Activated CD8-positive, alpha-beta memory T cell treated with anti-CD3 and anti-CD28 coated beads for 4 hours (primary cell): ENCODE measurements around the gene KIAA0930.

ENCODE experiments used
- DNase-seq, 2 donors: peaks; one replicate each; pipeline ENCODE4 v3.0.0-alpha.2; 2020; ENCODE audit warnings: low read depth in 2 of 2

KIAA0930 gene

DNA sequence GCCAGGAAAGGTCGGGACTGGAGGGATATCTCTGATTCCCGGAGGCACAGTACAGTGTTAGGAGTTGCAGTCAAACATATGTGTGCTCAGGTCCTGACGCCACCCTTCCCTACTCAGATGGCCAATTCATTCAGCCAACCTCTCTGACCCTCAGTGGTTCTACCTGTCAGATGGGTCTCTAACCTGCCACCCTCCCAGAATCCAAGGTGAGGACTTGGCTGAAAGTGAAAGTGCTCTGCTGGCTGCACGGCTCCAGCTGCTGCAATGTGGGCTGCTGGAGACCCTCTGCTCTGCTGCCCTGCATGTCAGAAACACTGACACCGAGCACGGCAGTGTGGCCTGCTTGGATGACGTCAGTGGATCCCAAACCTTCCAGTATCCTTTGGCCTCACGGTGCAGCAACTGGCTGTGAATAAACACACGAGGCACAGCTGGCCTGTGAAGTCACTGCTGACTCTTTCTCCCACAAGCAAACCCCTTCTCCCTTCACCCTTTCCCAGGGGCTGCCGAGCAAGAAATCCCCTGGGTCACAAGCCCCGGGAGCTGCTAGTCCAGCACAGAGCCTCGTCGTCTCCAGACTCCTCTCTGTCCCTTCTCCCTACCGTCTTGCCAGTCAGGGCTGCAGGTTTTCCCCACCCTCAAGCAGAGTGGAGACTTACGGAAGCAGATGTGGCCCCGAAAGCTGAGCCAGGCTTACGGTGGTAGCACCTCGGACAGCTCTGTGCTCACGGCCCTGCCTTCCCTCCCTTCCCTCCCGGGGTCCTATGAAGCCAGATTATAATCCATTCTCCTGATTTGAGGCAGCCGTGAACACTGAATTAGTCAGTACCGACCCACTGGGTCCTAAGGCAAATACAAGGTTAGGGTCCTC is 24.3 kb downstream of the KIAA0930 start:
- DNase-seq = no peak

DNA sequence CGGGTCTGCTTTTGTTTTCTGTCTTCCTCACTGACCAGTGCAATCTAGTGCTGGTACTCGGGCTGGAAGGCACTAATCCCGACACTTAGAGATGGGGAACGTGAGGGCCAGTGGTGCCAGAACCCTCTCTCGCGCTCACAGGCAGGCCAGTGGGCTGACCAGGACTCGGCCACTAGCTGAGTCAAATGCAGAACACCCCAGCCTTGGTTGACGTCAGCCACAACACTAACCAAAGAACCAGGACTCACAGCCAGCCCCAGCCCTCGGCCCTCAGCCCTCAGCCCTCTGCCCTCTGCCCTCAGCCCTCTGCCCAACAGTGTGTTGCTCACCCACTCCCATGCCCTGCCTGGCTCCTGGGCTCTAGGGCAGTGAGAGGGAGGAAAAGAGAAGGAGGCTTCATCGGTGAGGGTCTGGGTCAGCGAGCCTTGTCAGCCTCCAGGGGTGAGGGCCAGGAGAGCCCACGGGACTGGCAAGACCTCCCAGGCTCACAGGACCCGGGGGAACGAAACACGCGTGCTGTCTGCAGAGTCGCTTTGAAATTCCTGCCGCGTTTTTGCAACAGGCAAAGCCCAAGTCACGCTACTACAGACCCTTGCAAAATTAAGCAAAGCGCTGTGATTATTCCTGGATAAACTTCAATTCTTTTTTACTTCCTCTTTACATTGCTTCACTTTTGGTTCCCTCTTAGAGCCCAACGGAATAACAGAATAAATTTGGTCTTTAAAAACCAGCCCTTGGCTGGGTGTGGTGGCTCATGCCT is 27.5 kb downstream of the KIAA0930 start:
- DNase-seq = no peak

DNA sequence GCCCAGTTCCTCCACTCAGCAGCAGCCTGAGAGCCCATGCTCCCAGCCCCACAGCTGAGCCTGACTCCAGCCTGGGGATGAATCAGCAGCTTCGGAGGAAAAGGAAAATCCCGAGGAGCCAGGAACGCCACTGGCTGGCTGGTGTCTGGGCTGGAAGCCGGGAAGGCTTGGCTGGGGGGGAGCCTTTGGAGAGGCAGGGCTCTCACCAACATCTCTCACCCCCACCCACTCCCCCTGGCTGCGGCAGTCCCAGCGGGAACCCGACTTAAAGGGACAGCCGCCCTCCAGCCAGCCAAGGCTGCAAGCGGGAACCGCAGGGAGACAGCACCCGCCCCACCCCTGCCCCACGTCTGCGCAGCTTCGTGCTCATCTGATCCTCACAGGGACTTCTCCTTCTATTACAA is 28.4 kb downstream of the KIAA0930 start:
- no peak for DNase-seq

DNA sequence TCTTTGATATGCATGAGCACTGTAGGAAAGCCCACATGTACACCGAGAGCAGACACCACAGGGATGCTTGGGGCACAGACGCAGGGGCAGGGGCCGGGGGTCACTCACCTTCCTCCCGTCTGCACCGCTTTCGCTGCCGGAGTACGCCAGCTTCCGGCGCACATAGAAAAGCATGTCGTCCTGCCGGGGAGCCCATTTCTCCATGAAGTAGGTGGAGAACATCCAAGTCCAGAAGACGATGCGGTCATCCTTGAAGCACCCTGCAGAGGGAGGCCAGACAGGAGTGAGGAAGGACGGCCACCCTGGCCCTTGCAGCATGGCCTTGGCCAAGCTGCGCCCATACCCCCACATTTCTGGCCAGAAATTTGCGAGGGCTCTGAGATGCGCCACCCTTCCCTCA is 28.8 kb downstream of the KIAA0930 start:
- DNase-seq = no peak

- DNase-seq = no peak
Measured at GRCh38 chr22:45211435-45211834, 29.3 kb downstream of the KIAA0930 start.

DNA sequence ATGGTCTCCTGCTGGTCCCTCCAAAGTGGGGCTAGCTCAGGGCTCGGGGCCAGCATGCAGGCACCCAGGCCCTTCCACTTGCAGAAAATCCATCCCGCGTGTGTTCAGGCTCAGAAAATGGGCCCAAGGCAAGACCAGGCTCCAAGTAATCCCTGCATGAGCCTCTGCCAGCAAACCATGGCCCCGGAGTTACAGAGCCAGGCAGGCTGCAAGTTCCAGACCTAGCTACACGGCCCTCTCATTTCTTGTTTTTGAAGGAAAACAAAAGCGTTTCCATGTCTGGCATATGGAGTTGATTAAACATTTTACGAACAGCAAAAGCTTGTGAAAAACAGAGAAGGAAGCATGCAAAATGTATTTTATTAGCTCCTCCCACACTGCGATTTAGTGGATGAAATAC is 29.7 kb downstream of the KIAA0930 start:
- no peak for DNase-seq

- DNase-seq = no peak
Measured at GRCh38 chr22:45210577-45210976, 30.1 kb downstream of the KIAA0930 start.

DNA sequence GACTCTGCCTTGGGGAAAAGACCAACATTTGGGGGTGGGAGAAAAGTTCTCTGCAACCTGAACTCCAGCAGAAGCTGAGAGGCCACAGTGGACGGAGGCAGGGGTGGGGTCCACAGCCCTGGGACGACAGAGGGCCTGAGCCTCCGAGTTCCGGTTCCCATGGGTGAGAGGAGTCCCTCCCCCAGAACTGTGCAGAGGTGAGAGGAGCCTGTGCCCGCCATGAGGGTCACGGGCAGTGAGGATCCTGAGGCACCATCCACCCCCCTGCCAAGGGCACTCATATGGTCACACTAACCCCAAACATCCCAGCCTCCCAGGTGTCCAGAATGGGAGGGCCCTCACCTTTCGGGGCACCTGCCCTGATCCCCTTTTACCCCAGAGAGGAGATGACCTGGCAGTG is 30.5 kb downstream of the KIAA0930 start:
- DNase-seq = no peak

DNA sequence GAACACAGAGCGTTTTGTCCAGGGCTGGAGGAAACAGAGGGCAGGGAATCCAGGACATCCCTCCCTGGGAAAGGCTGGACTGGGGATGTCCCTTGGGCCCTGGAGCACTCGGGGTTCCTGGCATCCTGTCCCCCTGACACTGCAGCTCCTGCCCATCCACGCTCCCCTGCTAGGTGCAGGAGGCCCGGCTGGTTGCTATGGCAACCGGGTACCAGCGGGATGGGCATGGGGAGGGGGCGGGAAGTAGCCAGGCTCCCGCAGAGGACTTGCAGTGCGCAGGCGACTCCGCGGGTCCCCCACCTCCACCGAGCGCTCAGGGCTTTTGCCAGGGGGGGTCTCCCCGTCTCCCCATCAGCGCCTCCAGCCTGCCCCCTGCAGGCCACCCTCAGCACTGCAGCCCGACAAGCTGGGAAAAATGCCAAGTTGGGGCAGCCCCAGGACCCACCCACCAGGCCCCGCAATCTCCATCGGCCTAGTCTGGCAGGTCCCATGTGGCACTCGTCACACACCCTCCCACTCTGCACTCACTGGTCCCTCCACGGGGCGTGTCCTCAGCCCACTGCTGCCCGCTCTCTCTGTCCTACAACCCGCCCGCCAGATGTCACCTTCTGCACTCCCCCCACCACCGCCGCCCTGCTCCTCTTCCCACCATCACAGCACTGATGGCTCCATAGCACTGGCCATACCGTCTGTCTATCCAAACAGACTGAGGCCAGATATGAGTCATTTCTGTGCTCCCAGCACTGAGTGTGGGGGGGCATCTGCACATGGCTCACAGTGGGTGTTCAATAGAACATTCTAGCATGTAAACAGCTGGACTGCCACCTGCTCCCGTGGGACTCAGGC is 31.5 kb downstream of the KIAA0930 start:
- no peak for DNase-seq

DNA sequence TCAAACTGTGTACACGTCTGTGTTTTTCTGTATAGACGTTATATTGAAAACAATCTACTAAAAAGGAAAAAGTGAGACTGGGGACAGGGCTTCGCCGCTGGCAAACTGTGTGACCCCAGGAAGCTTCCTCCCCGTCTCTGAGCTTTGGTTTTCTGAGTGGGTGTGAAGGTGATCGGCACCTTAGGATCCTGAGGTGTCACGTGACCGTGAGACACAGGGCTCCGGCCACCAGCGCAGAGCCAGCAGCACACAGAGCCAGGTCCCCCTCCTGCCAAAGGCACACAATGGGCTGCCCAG is 32.0 kb downstream of the KIAA0930 start:
- DNase-seq = no peak

DNA sequence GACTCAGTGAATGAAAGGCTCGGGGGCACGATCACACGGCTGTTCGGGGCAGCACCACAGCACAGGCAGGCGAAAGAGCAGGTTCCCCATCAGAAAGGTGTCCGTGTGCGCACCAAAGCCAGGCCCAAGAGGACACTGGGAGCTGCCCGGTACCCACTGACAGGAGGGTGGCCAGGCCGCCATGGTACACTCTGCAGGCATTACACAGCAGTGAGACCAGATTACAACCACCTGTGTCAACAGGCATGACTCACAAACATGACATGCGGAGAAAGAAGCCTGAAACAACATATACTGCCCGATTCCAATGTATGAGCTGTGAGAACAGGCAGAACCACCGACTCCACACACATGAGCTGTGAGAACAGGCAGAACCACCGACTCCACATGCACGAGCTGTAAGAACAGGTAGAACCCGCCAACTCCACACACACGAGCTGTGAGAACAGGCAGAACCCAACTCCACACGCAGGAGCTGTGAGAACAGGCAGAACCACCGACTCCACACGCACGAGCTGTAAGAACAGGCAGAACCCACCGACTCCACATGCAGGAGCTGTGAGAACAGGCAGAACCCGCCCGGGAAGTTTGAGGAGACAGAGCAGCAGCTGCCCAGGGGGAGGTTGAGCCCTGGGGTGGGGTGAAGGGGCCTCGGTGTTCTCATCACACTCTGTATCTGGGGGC is 32.6 kb downstream of the KIAA0930 start:
- no peak for DNase-seq

DNA sequence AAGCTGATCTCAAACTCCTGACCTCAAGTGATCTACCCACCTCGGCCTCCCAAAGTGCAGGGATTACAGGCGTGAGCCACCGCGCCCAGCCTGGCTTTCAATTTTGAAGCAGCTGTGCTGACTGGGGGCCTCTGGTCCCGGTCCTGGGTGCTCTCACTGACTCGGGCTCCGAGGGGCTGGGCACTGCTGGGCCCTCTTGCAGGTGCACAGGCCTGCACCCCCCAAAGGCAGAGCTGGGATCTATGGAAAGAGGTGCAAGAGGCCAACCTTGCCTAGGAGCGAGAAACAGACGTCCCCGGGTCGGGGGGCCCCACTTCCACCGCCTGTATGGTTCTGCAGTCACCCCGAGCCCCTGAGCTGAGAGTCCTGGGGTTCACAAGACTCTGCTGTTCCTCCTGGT is 33.2 kb downstream of the KIAA0930 start:
- DNase-seq = no peak

DNA sequence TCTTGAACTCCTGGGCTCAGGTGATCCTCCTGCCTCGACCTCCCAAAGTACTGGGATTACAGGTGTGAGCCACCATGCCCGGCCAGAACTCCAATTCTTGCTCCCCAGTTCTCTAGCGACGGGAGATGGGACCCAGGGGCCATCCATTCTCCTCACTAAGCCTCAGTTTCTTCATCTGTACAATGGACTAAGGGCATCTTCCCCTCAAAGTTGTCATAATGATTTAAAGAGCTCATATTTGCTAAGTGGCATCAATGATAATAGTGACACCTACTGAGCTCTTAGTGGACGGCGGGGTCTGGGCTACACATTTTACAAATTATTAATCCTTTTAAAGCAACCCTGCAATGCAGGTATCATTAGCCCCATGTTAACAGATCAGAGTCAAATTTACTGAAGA is 34.5 kb downstream of the KIAA0930 start:
- no peak for DNase-seq

- DNase-seq = no peak
Measured at GRCh38 chr22:45205276-45205925, 35.3 kb downstream of the KIAA0930 start.

DNA sequence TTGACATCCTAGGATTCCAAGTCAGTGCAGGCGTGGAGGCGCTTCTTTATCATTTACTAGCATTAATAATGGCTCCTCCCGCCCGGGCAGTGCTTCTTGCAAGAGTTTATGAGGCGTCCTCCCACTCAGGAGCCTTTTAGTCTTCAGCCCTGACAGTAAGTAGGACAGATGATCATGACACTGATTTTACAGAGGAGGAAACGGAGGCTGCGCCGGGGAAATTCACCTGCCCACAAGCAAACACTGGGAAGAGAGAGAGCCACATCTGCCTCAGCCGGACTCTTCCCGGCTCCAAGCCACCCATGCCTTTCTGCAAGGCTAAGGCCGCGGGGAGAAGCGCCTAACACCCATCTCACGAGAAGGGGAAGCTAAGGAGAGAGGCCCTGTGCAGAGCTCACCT is 35.9 kb downstream of the KIAA0930 start:
- DNase-seq = no peak

DNA sequence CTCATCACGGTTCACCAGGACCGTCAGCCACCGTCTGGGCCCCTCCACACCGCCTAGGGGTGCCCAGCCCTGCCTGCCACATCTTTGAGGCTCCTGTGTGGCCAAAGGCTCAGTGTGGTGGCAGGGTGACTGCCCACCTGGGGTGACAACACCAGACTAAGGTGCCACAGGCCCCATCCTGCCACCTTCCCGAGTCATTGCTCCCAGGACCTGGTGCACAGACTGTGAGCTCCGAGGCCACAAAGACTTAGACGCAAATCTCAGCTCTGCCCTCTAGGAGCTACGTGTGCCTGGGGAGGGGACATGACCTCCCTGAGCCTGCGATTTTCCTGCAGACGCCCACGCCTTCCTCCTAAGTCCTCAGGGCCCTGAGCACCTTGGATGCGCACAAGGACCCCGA is 36.5 kb downstream of the KIAA0930 start:
- DNase-seq = no peak

- DNase-seq = no peak
Measured at GRCh38 chr22:45203150-45203951, 37.3 kb downstream of the KIAA0930 start.

DNA sequence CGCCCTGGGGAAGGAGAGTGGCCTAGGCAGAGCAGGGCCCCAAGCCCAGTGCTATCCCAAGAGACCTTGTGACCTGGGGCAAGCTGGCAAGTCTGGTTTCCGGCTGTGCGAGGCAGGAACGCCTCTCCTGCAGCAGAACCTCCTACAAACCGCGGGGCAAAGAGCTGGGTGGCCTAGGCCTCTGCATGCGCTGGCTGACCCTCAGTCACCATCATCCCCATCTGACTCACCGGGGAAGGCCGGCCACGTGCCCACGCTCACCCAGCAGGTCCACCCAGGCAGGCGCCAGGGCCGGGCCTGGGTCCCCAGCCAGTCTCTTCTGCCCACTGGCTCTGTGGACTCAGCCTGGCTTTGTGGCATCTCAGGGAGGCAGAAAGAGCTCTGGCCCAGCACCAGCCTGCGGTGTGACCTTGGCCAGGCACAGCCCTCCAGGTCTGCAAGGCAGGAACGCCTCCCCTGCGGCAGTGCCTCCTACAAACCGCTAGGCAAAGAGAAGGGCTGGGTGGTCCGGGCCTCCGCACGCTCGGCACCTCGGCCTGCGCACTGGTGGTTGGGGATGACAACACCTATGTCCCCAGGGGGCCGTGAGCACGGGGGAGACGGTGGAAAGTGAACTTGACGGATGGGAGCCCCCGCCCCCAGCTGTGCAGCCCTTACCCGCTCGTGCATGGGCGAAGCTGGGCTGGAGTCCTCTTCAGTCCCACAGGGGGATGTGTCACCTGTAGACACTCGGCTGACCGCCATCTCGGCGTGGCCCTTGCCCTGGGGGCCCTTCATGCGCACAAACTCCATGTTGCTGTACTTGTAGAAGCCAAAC is 38.2 kb downstream of the KIAA0930 start:
- DNase-seq = no peak

- no peak for DNase-seq
Measured at GRCh38 chr22:45201678-45202332, 38.9 kb downstream of the KIAA0930 start.
